Ovary (tissue), 9 donors: ENCODE data around the gene EHHADH. TPM values are rescaled to one million over a fixed set of nuclear protein-coding genes. Genes with fewer than 3 reads are reported as not detected.
"Not testable (repeated sequence)": the region's sequence is repeated elsewhere in the genome, so short reads cannot be mapped to it uniquely, and the experiment has no call there.

Experiments
- DNase-seq, 5 donors: peaks; one replicate each; pipeline ENCODE4 v3.0.0-alpha.2; 2019 to 2020
- H3K27ac ChIP-seq, 2 donors: fragments of 200-600 bp; one replicate each; pipeline versions ENCODE4 v1.5.1 to v1.8.0; 2019 to 2022
- H3K27me3 ChIP-seq: fragments of 200-600 bp; one replicate; pipeline ENCODE4 v1.8.0; 2022
- H3K36me3 ChIP-seq: fragments of 200-600 bp; sonication (generic); one replicate; pipeline ENCODE4 v1.5.1; 2019
- H3K4me1 ChIP-seq: one replicate; pipeline ENCODE4 v1.8.1; 2013; ENCODE audit warnings: mild to moderate bottlenecking, moderate library complexity; ENCODE audit not compliant: insufficient read depth
- H3K4me3 ChIP-seq: fragments of 200-600 bp; sonication (generic); one replicate; pipeline ENCODE4 v1.5.1; 2017
- H3K9me3 ChIP-seq, 2 donors: fragments of 200-600 bp in 1 of 2; sonication (generic) in 1 of 2; one replicate each; pipeline versions ENCODE4 v1.5.1 to v1.8.1; 2013 to 2019; ENCODE audit warnings: mild to moderate bottlenecking in 1 of 2, moderate library complexity in 1 of 2
- CTCF ChIP-seq, 3 donors: fragments of 450-650 bp in 2 of 3; fragments of 200-600 bp in 1 of 3; IDR thresholded peaks; one replicate each; pipeline versions ENCODE4 v1.5.1 to v1.8.0; 2016 to 2022; ENCODE audit warnings: antibody characterized with exemption in 3 of 3, mild to moderate bottlenecking in 1 of 3
- EP300 ChIP-seq: sonication (generic); formaldehyde crosslinking; IDR thresholded peaks from one replicate; pipeline ENCODE4 v1.6.1; 2017; ENCODE audit warnings: antibody characterized with exemption
- POLR2A ChIP-seq: fragments of 450-650 bp; IDR thresholded peaks from one replicate; pipeline ENCODE4 v1.6.1; 2017; ENCODE audit warnings: antibody characterized with exemption, mild to moderate bottlenecking, moderate library complexity
- WGBS, 3 donors: extraction: QIAGEN DNeasy Blood & Tissue Kit in 1 of 3; methylation state at CpG; one replicate each; pipeline versions ENCODE4 v1.1.5 to v1.1.7; 2013 to 2017; 5-methylcytosine and 5-hydroxymethylcytosine counted together
- intact Hi-C, 4 donors: fragments of 100-400 bp; cut with DNase I; formaldehyde crosslinking; loops; one replicate each; pipeline versions ENCODE4 v1.11.0 to v1.15.1; 2022 to 2023
- polyA plus RNA-seq, 2 donors: library from polyadenylated mRNA; stranded (reverse); fragments of 200-250 nt in 1 of 2; fragments of 350-450 nt in 1 of 2; fragmentation: Illumina TruSeq in 1 of 2; extraction: RNeasy Lipid Tissue Mini Kit (QIAGEN cat#74804) in 1 of 2; gene quantifications; one replicate each; pipeline ENCODE4 v1.2.3, GENCODE V29; 2013 to 2014
- total RNA-seq, 7 donors: library from RNA; depleted of rRNA in 2 of 7; stranded (reverse); fragments of >200 nt in 2 of 7; fragmentation: NEBNext Ultra II Directional in 3 of 7; extraction: Animal tissue kit (Norgen Biotek cat#: 25700) in 3 of 7; gene quantifications; one replicate each; pipeline versions ENCODE4 v1.1.0 to v1.2.4, GENCODE V29; 2016 to 2023
- donor health status: DM: no; HTN: no; CAD: no; lungs with moderate emphysema.
- donor health status: DM: no; HTN: no; CAD: no.
- donor health status: Bipolar disorder and iron deficiency.
- donor health status: DM: yes; HTN: yes; CAD: no.
- donor health status: DM: no; HTN: no; CAD: no.
- donor health status: DM: yes; HTN: yes; CAD: no.

EHHADH gene
- total and polyA plus RNA-seq, 9 donors: 1.4 to 6.9 (median 2.9) TPM

- Histone ChIP-seq H3K4me1 (no peaks in the 10 kb centered on the region), H3K27me3 (no peaks in the 10 kb centered on the region), H3K9me3 (peaks cover 0 to 4% of the 10 kb centered on the region in 2 donors), H3K27ac (no peak overlapping the region), H3K4me3 (no peak overlapping the region), H3K36me3 (no peaks in the 10 kb centered on the region)
- intact Hi-C loops: no loop called here
- no peak for DNase-seq
- TF ChIP-seq EP300 (no peak), CTCF (IDR thresholded peaks at IDR 0.05) (no peak)
- WGBS, 3 donors: 97 to 98% (median 97%) methylated on average over 1 of the region's 1 CpG
Measured at GRCh38 chr3:185257334-185257733, 3.5 kb upstream of the EHHADH start.

- TF ChIP-seq EP300 (no peak), CTCF (IDR thresholded peaks at IDR 0.05) (no peak), POLR2A (no peak)
- DNase-seq: no peak
- Histone ChIP-seq H3K9me3 (peaks cover 0 to 4% of the 10 kb centered on the region in 2 donors), H3K4me3 (no peak overlapping the region), H3K36me3 (no peaks in the 10 kb centered on the region), H3K27me3 (no peaks in the 10 kb centered on the region), H3K4me1 (no peaks in the 10 kb centered on the region), H3K27ac (no peak overlapping the region)
- intact Hi-C loops: no loop called here
- 94 to 95% (median 94%) methylated on average over 4 of the region's 4 CpGs for WGBS, 3 donors
Measured at GRCh38 chr3:185254799-185255198, 950 bp upstream of the EHHADH start.

- 72 to 89% (median 88%) methylated on average over 4 of the region's 4 CpGs for WGBS, 3 donors
- H3K4me1 ChIP-seq, intact Hi-C loops, DNase-seq, H3K4me3 ChIP-seq, H3K27me3 ChIP-seq, H3K36me3 ChIP-seq, H3K27ac ChIP-seq, H3K9me3 ChIP-seq: not testable (repeated sequence)
Measured at GRCh38 chr3:185253133-185253532, 716 bp downstream of the EHHADH start.

DNA sequence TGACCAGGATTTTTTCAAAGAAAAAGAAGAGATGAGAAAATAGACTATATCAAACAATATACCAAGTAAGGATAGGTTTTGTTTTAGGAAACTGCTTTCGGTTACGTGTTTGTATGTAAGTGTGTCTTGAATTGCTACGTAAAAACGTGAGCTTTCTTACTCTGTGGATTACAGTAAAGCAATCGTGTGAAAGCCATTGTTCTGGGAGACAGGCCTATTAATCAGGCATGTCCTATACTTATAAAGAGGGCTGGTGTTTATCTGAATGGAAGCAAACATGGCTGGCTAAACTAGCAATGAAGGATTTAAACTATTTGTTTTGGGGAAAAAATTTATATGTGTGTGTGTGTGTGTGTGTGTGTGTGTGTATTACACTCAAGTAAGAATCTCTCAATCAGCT, 2.6 kb downstream of the EHHADH start:
- no peaks in the 10 kb centered on the region for H3K27me3 ChIP-seq
- WGBS, 3 donors: 93 to 96% (median 95%) methylated on average over 5 of the region's 5 CpGs
- no peak overlapping the region for H3K4me3 ChIP-seq
- TF ChIP-seq EP300 (no peak), CTCF (IDR thresholded peaks at IDR 0.05) (no peak), POLR2A (no peak)
- intact Hi-C loops: no loop called here
- H3K9me3 ChIP-seq: no peaks in the 10 kb centered on the region
- no peaks in the 10 kb centered on the region for H3K4me1 ChIP-seq
- no peak overlapping the region for H3K27ac ChIP-seq
- DNase-seq: no peak
- H3K36me3 ChIP-seq: no peaks in the 10 kb centered on the region

DNA sequence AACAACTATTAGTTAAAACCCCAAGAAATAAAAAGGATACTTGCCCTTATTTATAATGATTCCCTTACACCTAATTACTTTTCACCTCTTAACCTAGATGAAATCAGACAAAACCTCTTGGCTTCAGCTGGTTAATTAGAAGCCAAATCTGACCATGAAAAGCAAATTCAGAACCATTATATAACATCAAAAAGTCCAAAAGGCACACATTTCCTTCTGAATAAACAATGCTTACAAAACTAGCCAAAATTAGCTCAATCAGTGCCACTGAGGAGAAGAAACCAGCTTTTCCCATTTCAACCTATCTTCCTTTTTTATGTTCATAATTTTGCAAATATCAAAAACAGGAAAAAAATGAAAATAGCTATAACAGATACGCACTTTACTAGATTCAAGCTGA, 3.2 kb downstream of the EHHADH start:
- H3K36me3 ChIP-seq: no peaks in the 10 kb centered on the region
- no peak for DNase-seq
- WGBS, 3 donors: 0 to 60% (median 55%) methylated on average over 1 of the region's 1 CpG
- intact Hi-C loops: no loop called here
- H3K4me3 ChIP-seq: no peak overlapping the region
- H3K27ac ChIP-seq: no peak overlapping the region
- H3K9me3 ChIP-seq: no peaks in the 10 kb centered on the region
- no peak for TF ChIP-seq EP300
- no peak for TF ChIP-seq CTCF (IDR thresholded peaks at IDR 0.05)
- no peak for TF ChIP-seq POLR2A
- H3K4me1 ChIP-seq: no peaks in the 10 kb centered on the region
- H3K27me3 ChIP-seq: no peaks in the 10 kb centered on the region
